Body of pancreas (tissue), 4 donors: ENCODE measurements around the gene KCNH8.

Source experiments
- CTCF ChIP-seq, 7 experiments: fragments of 450-650 bp in 4 of 7; fragments of 200-600 bp in 3 of 7; sonication (generic) in 3 of 7; IDR thresholded peaks; one replicate each; pipeline ENCODE4 v1.5.1; 2016 to 2019; ENCODE audit warnings: antibody characterized with exemption in 7 of 7
- POLR2A ChIP-seq, 3 donors: fragments of 450-650 bp; IDR thresholded peaks; one replicate each; pipeline ENCODE4 v1.6.1; 2016; ENCODE audit warnings: antibody characterized with exemption in 3 of 3, mild to moderate bottlenecking in 2 of 3

- TF ChIP-seq CTCF (IDR thresholded peaks at IDR 0.05) = no peak
- no peak for TF ChIP-seq POLR2A (IDR thresholded peaks at IDR 0.05)
These were observed 118.7 kb downstream of the KCNH8 start for GRCh38 chr3:19267040-19267439.
